Heart left ventricle (tissue), 13 donors: Measurements from ENCODE around the gene FCN1.

Experiments
- CTCF ChIP-seq, 12 donors: fragments of 200-600 bp; sonication (generic) in 4 of 12; IDR thresholded peaks; one replicate each; pipeline versions ENCODE4 v1.5.0 to v1.8.0; 2018 to 2022; ENCODE audit warnings: antibody characterized with exemption in 12 of 12, mild to moderate bottlenecking in 5 of 12
- POLR2A ChIP-seq, 2 donors: fragments of 450-650 bp; IDR thresholded peaks; one replicate each; pipeline ENCODE4 v1.6.1; 2017; ENCODE audit warnings: antibody characterized with exemption in 2 of 2, mild to moderate bottlenecking in 2 of 2, moderate library complexity in 2 of 2
- donor health status: ischemic (EF 13 %, LVEDD 7.1; RV severe dilation, severe dysfunction).
- donor health status: DM: no; HTN: yes; CAD: no.
- donor health status: DM: no; HTN: no; CAD: no.
- donor health status: ischemic (EF 25% LVEDD 6.9; RV normal size, moderate dysfunction).
- donor health status: ischemic (EF 25% LVEDD 5.7; RV mildly dilated, moderate dysfunction).
- donor health status: ischemic (EF 35%, LVEDD 5.7; RV mildly dilated, moderate dysfunction).
- donor health status: nonischemic (EF 11% LVEDD 7.7; RV severe dilation, severe dysfunction).
- donor health status: DM: yes; HTN: yes; CAD: no.
- donor health status: PGD.
- donor health status: ischemic (EF 29% LVEDD 5.4; RV normal size, mild dysfunction).
- donor health status: nonischemic (EF 23%, LVEDD 6.1; RV moderate dilation, normal function).

- TF ChIP-seq CTCF (IDR thresholded peaks at IDR 0.05) (no peak), POLR2A (IDR thresholded peaks at IDR 0.05) (no peak)
Observed at GRCh38 chr9:134947265-134947955, 29.7 kb upstream of the FCN1 start.
